ENCODE data around the gene CACNA2D1. TPM values are rescaled to one million over a fixed set of nuclear protein-coding genes. Genes with fewer than 3 reads are reported as not detected.
A peak's percentile ranks its signal among the peaks of the same experiment; 100 is the strongest.

The CACNA2D1 gene
- total and polyA plus RNA-seq, 8 donors: 1.8 to 72.7 (median 5.7) TPM

DNA sequence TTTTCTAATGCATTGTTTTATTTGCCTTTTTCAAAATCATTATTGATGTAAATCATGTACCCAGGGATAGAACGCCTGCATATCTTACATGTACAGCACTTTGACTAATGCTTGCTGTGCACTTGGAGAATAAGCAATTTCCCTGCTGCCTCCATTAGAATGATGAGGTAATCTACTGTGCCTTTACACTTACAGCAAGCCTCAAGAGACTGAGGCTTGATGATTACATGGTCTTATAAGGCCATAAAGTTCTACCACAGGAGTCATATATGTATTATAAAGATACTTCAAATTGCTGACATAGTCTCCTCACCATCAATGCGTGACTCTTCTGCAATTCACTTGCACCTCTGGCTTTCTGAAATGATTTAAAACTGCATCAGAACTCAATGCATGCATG is 345.2 kb downstream of the CACNA2D1 start:
- H3K27ac ChIP-seq: no peak overlapping the region
- no peaks in the 10 kb centered on the region for H3K27me3 ChIP-seq
- DNase-seq: peak in 1 of 2 donors; percentile 29
- H3K4me1 ChIP-seq: no peaks in the 10 kb centered on the region
- H3K4me3 ChIP-seq: no peak overlapping the region
- no peaks in the 10 kb centered on the region for H3K9me3 ChIP-seq
- TF ChIP-seq, protein P1, sequence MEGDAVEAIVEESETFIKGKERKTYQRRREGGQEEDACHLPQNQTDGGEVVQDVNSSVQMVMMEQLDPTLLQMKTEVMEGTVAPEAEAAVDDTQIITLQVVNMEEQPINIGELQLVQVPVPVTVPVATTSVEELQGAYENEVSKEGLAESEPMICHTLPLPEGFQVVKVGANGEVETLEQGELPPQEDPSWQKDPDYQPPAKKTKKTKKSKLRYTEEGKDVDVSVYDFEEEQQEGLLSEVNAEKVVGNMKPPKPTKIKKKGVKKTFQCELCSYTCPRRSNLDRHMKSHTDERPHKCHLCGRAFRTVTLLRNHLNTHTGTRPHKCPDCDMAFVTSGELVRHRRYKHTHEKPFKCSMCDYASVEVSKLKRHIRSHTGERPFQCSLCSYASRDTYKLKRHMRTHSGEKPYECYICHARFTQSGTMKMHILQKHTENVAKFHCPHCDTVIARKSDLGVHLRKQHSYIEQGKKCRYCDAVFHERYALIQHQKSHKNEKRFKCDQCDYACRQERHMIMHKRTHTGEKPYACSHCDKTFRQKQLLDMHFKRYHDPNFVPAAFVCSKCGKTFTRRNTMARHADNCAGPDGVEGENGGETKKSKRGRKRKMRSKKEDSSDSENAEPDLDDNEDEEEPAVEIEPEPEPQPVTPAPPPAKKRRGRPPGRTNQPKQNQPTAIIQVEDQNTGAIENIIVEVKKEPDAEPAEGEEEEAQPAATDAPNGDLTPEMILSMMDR (IDR thresholded peaks at IDR 0.05): no peak
- intact Hi-C loops (cut with DNase I; ENCODE audit: low total_unique reads): no loop called here
- WGBS, 5 donors: 88 to 95% (median 93%) methylated on average over 2 of the region's 2 CpGs
- no peaks in the 10 kb centered on the region for H3K36me3 ChIP-seq

DNA sequence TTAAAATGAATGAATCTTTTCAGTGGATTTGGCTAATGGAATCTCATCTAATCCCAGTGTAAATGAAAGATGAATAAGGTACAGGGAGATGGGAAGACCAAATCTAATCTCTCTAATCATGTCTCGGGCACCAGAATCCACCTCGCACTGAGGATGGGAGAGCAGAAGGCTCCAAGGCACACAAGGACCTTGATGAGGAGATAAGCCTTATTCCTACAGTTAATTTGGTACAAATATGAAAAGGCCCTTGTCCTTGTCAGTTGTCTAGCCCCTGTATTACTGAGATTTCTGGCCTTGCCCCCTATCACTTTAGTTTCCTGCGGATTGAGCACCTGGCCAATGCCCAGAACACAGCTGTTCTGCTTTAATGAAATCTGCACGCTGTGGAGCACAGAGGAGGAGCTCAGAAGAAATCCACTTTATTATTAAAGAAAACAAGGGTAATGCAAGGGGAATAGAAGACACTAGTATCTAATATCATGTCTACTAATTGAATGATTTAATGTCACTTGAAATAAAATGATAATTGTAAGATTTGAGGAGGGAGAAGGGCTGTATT is 352.4 kb downstream of the CACNA2D1 start:
- H3K27ac ChIP-seq: no peak overlapping the region
- TF ChIP-seq POLR2AphosphoS5 (IDR thresholded peaks at IDR 0.05) (no peak), EP300 (IDR thresholded peaks at IDR 0.05) (no peak), POLR2A (IDR thresholded peaks at IDR 0.05) (no peak)
- TF ChIP-seq, protein P1 (IDR thresholded peaks at IDR 0.05): no peak
- no peaks in the 10 kb centered on the region for H3K9me3 ChIP-seq
- no peak overlapping the region for H3K4me3 ChIP-seq
- no peaks in the 10 kb centered on the region for H3K4me1 ChIP-seq
- intact Hi-C loops (cut with DNase I; ENCODE audit: low total_unique reads): no loop called here
- H3K27me3 ChIP-seq: no peaks in the 10 kb centered on the region
- DNase-seq: peak in 1 of 2 donors; percentile 2
- H3K36me3 ChIP-seq: no peaks in the 10 kb centered on the region
- 70 to 90% (median 85%) methylated on average over 4 of the region's 4 CpGs for WGBS, 5 donors

DNA sequence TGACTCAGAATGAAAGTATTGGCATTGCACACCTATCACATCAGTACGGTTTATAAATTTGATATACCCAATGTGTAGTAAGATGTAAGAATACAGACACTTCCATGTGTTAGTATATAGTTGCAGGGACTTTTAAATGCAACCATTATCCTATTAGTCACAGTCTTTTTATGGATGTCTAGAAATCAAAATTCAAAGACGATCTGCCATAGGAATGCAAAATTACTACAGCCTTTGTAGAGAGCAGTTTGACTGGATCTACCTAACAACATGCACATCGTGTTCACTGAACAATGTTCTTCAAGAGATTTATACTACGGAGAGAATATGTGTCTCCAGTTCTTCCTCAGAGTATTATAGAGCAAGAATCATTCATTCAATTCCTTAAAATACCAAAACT is 356.5 kb downstream of the CACNA2D1 start:
- TF ChIP-seq, protein P1 (IDR thresholded peaks at IDR 0.05): no peak
- TF ChIP-seq POLR2AphosphoS5 (IDR thresholded peaks at IDR 0.05) (no peak), POLR2A (IDR thresholded peaks at IDR 0.05) (no peak), EP300 (IDR thresholded peaks at IDR 0.05) (no peak)
- H3K36me3 ChIP-seq: peaks cover 0 to 4% (median 1%) of the 10 kb centered on the region in 4 donors
- no peak for DNase-seq
- no peaks in the 10 kb centered on the region for H3K27me3 ChIP-seq
- no peaks in the 10 kb centered on the region for H3K9me3 ChIP-seq
- intact Hi-C loops (cut with DNase I; ENCODE audit: low total_unique reads): no loop called here
- H3K27ac ChIP-seq: no peak overlapping the region
- H3K4me3 ChIP-seq: no peak overlapping the region
- no peaks in the 10 kb centered on the region for H3K4me1 ChIP-seq
- WGBS, 5 donors: 89 to 95% (median 95%) methylated on average over 4 of the region's 4 CpGs

DNA sequence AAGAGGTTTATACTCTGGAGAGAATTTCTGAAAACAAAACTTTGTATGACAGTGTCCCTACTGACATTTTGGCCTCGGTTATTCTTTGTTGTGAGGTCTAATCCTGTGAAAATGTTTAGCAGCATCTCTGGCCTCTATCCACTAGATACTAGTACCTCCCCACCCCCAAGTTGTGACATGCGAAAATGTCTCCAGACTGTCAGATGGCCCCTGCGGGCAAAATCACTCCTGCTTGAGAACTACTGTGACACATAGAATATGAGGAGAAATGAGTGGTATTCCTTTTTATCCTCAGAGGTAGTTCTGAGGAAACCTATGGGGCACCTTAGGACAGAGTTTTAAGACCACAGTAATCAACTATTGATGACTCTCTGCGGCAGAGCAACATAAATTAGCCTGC is 358.5 kb downstream of the CACNA2D1 start:
- Histone ChIP-seq H3K4me3 (no peak overlapping the region), H3K4me1 (no peaks in the 10 kb centered on the region), H3K27ac (no peak overlapping the region), H3K36me3 (peaks cover 0 to 5% (median 2%) of the 10 kb centered on the region in 4 donors), H3K9me3 (no peaks in the 10 kb centered on the region), H3K27me3 (no peaks in the 10 kb centered on the region)
- intact Hi-C loops (cut with DNase I; ENCODE audit: low total_unique reads): no loop called here
- TF ChIP-seq, protein P1 (IDR thresholded peaks at IDR 0.05): no peak
- TF ChIP-seq POLR2A (IDR thresholded peaks at IDR 0.05) (no peak), EP300 (IDR thresholded peaks at IDR 0.05) (no peak), POLR2AphosphoS5 (IDR thresholded peaks at IDR 0.05) (no peak)
- WGBS, 5 donors: 89 to 95% (median 92%) methylated on average over 4 of the region's 4 CpGs
- no peak for DNase-seq
